Ishikawa (cell line): Measurements from ENCODE around the gene KRTAP5-4.
"Not testable (repeated sequence)": the region's sequence is repeated elsewhere in the genome, so short reads cannot be mapped to it uniquely, and the experiment has no call there.

ENCODE experiments used
- CEBPB ChIP-seq: IDR thresholded peaks from 2 replicates; pipeline ENCODE4 v1.6.1; 2012
- CREB1 ChIP-seq: IDR thresholded peaks from 2 replicates; pipeline ENCODE4 v1.6.1; 2012; ENCODE audit warnings: low read depth
- EGR1 ChIP-seq: IDR thresholded peaks from 2 replicates; pipeline ENCODE4 v1.6.1; 2012
- EP300 ChIP-seq: IDR thresholded peaks from 2 replicates; pipeline ENCODE4 v1.6.1; 2012; ENCODE audit warnings: borderline replicate concordance
- FOXM1 ChIP-seq: IDR thresholded peaks from 2 replicates; pipeline ENCODE4 v1.6.1; 2012; ENCODE audit warnings: low read depth, borderline replicate concordance
- MAX ChIP-seq: IDR thresholded peaks from 2 replicates; pipeline ENCODE4 v1.6.1; 2012
- NFIC ChIP-seq: IDR thresholded peaks from 2 replicates; pipeline ENCODE4 v1.6.1; 2012
- REST ChIP-seq: IDR thresholded peaks from 2 replicates; pipeline ENCODE4 v1.6.1; 2012; ENCODE audit warnings: low read depth, mild to moderate bottlenecking
- TAF1 ChIP-seq: IDR thresholded peaks from 2 replicates; pipeline ENCODE4 v1.6.1; 2012; ENCODE audit warnings: low read depth, mild to moderate bottlenecking
- TCF12 ChIP-seq: IDR thresholded peaks from 2 replicates; pipeline ENCODE4 v1.6.1; 2012; ENCODE audit warnings: low read depth
- TEAD4 ChIP-seq: IDR thresholded peaks from 2 replicates; pipeline ENCODE4 v1.6.1; 2012
- USF1 ChIP-seq: IDR thresholded peaks from 2 replicates; pipeline ENCODE4 v1.6.1; 2012
- YY1 ChIP-seq: IDR thresholded peaks from 2 replicates; pipeline ENCODE4 v1.6.1; 2012; ENCODE audit warnings: low read depth
- ZBTB7A ChIP-seq: IDR thresholded peaks from 2 replicates; pipeline ENCODE4 v1.6.1; 2012; ENCODE audit warnings: low read depth

KRTAP5-4 gene

GRCh38 chr11:1592628-1593027 lies 29.3 kb downstream of the KRTAP5-4 start:
- TF ChIP-seq YY1 = no peak
- TF ChIP-seq MAX = no peak
- no peak for TF ChIP-seq CEBPB
- TF ChIP-seq NFIC = no peak
- TF ChIP-seq CREB1 = no peak
- no peak for TF ChIP-seq REST
- TF ChIP-seq EP300 = no peak

DNA sequence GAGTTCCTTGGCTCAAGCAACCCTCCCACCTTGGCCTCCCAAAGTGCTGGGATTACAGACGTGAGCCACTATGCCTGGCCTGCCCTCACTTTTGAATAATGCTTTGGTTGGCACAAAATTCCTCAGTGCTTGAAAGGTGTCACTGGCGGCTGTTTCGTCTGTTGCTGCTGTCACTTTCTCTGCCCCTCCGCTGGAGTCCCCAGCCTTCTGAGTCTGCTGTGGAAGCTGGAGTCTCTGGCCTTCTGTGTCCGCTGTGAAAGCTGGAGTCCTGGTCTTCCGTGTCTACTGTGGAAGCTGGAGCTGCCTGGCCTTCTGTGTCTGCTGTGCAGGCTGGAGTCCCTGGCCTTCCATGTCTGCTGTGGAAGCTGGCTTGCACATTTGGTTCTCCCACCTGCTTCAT lies 31.9 kb downstream of the KRTAP5-4 start:
- TF ChIP-seq FOXM1 = no peak

- TF ChIP-seq USF1 (no peak), CEBPB (no peak), ZBTB7A (no peak), MAX (no peak), YY1 (no peak), TCF12 (no peak), FOXM1 (no peak), TEAD4 (no peak), EP300 (no peak), EGR1 (no peak)
Observed at GRCh38 chr11:1586699-1587098, 35.2 kb downstream of the KRTAP5-4 start.

DNA sequence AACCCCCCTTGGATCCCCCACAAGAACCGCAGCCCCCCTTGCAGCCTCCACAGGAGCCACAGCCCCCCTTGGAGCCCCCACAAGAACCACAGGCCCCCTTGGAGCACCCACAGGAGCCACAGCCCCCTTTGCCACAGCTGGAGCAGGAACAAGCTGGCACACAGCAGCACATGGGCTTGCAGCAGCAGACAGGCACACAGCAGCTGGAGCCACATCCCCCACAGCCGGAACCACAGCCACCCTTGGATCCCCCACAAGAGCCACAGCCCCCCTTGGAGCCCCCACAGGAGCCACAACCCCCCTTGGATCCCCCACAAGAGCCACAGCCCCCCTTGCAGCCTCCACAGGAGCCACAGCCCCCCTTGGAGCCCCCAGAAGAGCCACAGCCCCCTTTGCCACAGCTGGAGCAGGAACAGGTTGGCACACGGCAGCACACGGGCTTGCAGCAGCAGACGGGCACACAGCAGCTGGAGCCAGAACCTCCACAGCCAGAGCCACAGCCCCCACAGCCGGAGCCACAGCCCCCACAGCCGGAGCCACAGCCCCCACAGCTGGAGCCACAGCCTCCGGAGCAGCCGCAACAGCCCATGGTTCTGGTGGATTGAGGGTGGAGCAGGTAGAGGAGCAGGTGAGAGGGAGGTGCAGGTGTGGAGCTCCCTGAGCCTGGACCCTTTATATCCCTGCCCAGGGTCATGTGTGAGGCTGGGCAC lies 37.1 kb downstream of the KRTAP5-4 start, which contains the start of gene KRTAP5-1:
Gene KRTAP5-1 (minus strand): TSS at position 623 of the 710 bp plus-strand sequence. CDS start 34 bp downstream, at position 589.
- not testable (repeated sequence) for TF ChIP-seq MAX, EP300, REST

GRCh38 chr11:1581976-1582375 lies 40.0 kb downstream of the KRTAP5-4 start:
- TF ChIP-seq CREB1 (no peak), FOXM1 (no peak), EGR1 (no peak), REST (no peak), MAX (no peak), CEBPB (no peak), TCF12 (no peak), TAF1 (no peak), ZBTB7A (no peak), EP300 (no peak), NFIC (no peak), YY1 (no peak)

GRCh38 chr11:1576825-1577224 lies 45.1 kb downstream of the KRTAP5-4 start:
- TF ChIP-seq FOXM1 (no peak), EGR1 (no peak), TCF12 (no peak), USF1 (no peak), ZBTB7A (no peak), CEBPB (no peak)
